Adipocyte (in vitro differentiated cells): ENCODE measurements around the gene NFATC2.
A peak's percentile ranks its signal among the peaks of the same experiment; 100 is the strongest.

ENCODE experiments used
- DNase-seq: peaks from one replicate; pipeline ENCODE4 v3.0.0-alpha.2; 2015; ENCODE audit warnings: low read depth
- H3K27me3 ChIP-seq: replicated peaks from 2 replicates; pipeline ENCODE4 v1.7.0; 2013; ENCODE audit warnings: mild to moderate bottlenecking, low read length, moderate library complexity; ENCODE audit not compliant: control insufficient read depth, insufficient read depth
- H3K36me3 ChIP-seq: 2 replicates; pipeline ENCODE4 v1.7.0; 2013; ENCODE audit warnings: low read length, mild to moderate bottlenecking, moderate library complexity; ENCODE audit not compliant: control insufficient read depth, insufficient read depth, severe bottlenecking
- H3K4me1 ChIP-seq: 2 replicates; pipeline ENCODE4 v1.7.0; 2013; ENCODE audit warnings: mild to moderate bottlenecking, low read length, moderate library complexity; ENCODE audit not compliant: control insufficient read depth, insufficient read depth
- H3K4me3 ChIP-seq: 2 replicates; pipeline ENCODE4 v1.7.0; 2013; ENCODE audit warnings: mild to moderate bottlenecking, low read length, moderate library complexity
- H3K9ac ChIP-seq: 2 replicates; pipeline ENCODE4 v1.7.0; 2013; ENCODE audit warnings: mild to moderate bottlenecking, low read length, moderate library complexity
- H3K9me3 ChIP-seq: 2 replicates; pipeline ENCODE4 v1.7.0; 2013; ENCODE audit warnings: mild to moderate bottlenecking, low read length, moderate library complexity; ENCODE audit not compliant: control insufficient read depth

Gene NFATC2

DNA sequence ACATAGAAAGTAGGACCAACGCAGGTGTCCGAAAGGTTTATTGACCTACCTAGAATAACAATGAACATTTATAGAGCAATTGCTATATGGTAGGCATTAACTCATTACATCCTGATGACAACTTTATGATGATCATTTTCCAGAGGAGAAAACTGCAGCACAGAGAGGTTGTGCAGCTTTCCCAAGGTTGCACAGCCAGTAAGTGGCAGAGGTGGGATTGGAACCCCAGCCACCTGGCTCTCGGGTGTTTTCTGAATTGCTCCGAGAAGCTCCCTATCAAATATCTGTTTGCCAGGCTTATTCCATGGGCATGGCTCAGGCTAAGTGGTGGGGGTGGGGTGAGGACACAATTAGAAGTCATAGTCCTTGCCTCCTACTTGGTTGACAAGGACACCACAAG lies 24.1 kb upstream of the NFATC2 start:
- no peaks in the 10 kb centered on the region for H3K9me3 ChIP-seq
- no peak for DNase-seq
- peaks cover 41% of the 10 kb centered on the region for H3K4me1 ChIP-seq
- H3K27me3 ChIP-seq = peaks cover 6% of the 10 kb centered on the region
- H3K36me3 ChIP-seq = no peaks in the 10 kb centered on the region
- no peak overlapping the region for H3K4me3 ChIP-seq
- no peak overlapping the region for H3K9ac ChIP-seq

DNA sequence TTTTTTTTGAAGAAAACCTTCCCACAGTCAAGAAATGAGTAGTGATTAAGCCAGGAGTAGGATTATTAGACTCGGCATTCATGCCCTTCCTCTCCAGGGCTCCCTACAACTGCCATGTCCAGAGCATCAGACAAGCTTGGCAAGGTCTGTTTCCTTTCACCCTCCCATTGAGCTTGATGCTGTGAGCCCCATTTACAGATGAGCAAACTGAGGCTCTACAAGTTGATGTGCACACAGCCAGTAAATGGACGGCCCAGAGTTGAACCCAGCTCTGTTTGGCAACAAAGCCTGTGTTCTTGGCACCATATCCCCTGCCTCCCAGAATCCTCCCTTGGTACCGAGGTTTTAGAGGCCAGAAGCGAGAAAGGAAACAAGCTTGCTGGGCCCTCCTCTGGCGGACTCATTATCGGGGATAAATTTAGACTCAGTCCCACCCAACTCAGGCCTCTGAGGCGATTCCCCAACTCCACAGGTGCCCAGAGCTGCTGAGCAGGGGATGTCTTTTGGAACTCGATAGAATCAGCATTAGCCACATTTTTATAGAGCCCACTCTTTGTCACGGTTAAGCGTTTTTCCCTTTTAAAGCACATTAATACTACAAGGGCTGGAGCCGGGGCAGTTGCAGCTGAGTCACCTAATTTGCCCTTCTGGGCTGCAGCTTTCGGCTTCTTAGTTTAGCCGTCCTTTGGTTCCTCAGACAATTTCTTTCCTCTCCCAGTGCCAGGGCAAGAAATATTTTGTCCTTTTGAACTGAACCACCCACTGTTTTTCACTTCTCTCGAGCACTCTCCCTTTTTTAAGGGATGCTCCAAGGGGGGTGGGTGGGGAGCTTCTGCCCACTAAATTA lies 23.0 kb upstream of the NFATC2 start:
- peak overlapping the region; percentile 13 for H3K9ac ChIP-seq
- peak; percentile 61 for DNase-seq
- no peak overlapping the region for H3K4me3 ChIP-seq
- H3K4me1 ChIP-seq = peaks cover 45% of the 10 kb centered on the region
- peaks cover 6% of the 10 kb centered on the region for H3K27me3 ChIP-seq
- no peaks in the 10 kb centered on the region for H3K36me3 ChIP-seq
- H3K9me3 ChIP-seq = no peaks in the 10 kb centered on the region

DNA sequence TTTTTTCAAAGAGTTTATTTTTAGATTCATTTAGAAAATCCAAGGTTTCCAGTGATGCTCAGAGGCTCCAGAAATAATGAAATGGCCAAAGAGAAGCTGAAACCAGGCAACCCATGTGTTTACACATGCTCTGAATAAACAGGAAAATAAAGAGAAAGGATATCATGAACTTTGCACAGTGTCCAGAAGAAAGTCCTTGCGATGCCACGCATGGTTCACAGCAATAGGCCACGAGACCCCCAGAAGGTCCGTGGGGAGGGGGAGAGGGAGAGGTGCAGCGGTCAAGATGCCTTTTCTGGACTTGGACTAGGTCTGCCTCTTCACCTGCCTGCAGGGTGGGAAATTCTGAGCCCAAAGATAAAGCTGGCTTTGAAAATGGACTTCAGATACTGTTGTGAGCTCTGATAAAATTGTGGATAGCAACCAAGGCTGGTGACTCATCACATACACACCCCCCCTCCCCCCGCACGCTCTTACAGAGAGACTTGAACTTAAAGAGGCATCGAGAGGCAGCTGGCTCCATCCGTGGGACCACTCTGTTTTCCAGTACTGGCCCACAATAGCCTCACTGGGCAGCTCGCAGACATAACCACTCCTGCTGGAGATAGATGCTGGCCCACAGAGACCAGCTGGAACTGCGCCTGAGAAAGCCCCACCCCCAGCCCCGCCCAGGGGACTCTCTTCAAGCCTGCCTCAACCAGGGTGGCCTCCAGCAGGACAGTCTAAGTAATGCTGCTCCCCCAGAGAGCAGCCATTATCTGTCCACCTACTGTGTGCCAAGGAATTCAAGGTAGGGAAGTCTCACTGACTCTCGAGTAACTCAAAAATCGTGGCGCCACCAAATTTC lies 21.2 kb upstream of the NFATC2 start:
- Histone ChIP-seq H3K9ac (no peak overlapping the region), H3K9me3 (no peaks in the 10 kb centered on the region), H3K4me3 (peak overlapping the region; percentile 80), H3K4me1 (peaks cover 44% of the 10 kb centered on the region), H3K36me3 (no peaks in the 10 kb centered on the region), H3K27me3 (peaks cover 9% of the 10 kb centered on the region)
- DNase-seq = peak; percentile 84

DNA sequence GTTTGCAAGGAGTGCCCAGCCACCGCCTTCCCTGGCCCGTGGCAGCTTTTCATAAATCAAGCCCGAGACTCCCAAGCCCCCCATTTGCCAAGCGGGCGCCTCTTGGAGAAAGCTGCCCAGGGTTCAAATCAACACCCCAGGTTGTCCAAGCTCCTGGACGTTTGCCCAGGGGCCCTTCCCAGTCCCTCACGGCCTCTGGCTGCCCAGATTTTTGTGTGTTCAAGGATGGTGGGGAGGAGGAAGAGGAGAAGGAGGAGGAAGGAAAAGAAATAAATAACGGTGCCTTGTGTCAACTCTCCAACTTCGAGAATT lies 20.6 kb upstream of the NFATC2 start:
- H3K9me3 ChIP-seq = no peaks in the 10 kb centered on the region
- H3K36me3 ChIP-seq = no peaks in the 10 kb centered on the region
- H3K4me3 ChIP-seq = peak overlapping the region; percentile 80

DNA sequence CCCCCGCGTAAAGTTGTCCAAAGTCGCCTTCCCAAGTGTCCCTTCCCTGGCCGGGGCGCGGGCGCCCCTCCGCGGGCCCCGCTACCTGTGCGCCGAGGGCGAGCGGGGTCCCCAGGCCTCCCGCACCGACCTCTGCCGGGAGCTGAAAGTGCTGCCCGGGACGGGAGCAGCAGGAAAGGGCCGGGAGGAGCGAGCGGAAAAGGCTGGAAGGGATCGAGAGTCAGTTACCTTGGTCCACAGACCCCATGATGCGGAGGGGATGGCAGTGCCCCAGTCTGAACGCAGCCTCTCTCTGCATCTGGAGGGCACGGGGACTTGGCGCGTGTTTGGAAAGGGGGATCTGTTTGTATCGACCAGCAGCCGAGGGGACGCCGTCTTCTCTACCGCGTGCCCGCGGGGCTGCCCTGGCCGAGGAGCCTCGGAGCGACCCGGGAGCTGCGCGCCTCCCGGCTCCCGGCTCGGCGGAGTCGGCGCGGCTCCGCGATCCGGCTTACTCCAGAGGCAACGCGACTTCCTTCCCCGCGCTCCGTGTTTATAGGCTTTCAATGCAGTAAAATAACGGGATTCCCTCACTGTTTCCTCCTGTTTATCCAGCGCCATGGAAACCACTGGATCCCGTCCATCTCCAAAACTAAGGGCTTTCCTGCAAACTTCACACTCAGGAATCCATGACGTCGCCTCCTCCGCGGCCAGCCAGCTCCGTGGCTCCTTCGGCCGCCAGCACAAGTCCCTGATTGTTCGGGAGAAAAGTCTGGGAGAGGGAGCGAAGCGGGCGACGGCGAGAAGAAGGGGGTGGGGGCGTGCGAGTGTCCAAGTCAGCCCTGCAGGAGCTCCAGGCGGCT lies 20.0 kb upstream of the NFATC2 start:
- peaks cover 44% of the 10 kb centered on the region for H3K4me1 ChIP-seq
- H3K36me3 ChIP-seq = no peaks in the 10 kb centered on the region
- peaks cover 3% of the 10 kb centered on the region for H3K27me3 ChIP-seq
- H3K9me3 ChIP-seq = no peaks in the 10 kb centered on the region
- H3K9ac ChIP-seq = peak overlapping the region; percentile 28
- peak overlapping the region; percentile 80 for H3K4me3 ChIP-seq
- DNase-seq = peak; percentile 91

More for the DNA sequence above, 20.6 kb upstream of the NFATC2 start:
- Histone ChIP-seq H3K9ac (no peak overlapping the region), H3K27me3 (peaks cover 7% of the 10 kb centered on the region), H3K4me1 (peaks cover 44% of the 10 kb centered on the region)
- no peak for DNase-seq

DNA sequence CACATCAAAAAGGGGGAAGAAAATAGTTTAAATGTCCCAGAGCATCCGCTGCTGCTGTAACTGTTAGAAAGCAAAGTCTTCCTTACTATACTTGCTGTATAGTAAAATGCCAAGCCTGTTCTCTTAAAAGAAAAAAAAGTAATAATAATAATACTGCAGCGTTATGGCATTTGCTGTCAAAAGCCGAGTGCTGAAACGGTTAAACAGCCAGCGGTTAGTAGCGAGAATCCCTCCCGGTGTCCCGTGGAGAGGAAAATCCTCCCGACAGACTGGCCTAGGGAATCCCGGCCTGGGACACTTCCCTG lies 19.5 kb upstream of the NFATC2 start:
- peaks cover 44% of the 10 kb centered on the region for H3K4me1 ChIP-seq
- peak overlapping the region; percentile 28 for H3K9ac ChIP-seq
- DNase-seq = no peak
- H3K4me3 ChIP-seq = peak overlapping the region; percentile 80
- no peaks in the 10 kb centered on the region for H3K9me3 ChIP-seq
- H3K36me3 ChIP-seq = no peaks in the 10 kb centered on the region
- H3K27me3 ChIP-seq = peaks cover 3% of the 10 kb centered on the region

DNA sequence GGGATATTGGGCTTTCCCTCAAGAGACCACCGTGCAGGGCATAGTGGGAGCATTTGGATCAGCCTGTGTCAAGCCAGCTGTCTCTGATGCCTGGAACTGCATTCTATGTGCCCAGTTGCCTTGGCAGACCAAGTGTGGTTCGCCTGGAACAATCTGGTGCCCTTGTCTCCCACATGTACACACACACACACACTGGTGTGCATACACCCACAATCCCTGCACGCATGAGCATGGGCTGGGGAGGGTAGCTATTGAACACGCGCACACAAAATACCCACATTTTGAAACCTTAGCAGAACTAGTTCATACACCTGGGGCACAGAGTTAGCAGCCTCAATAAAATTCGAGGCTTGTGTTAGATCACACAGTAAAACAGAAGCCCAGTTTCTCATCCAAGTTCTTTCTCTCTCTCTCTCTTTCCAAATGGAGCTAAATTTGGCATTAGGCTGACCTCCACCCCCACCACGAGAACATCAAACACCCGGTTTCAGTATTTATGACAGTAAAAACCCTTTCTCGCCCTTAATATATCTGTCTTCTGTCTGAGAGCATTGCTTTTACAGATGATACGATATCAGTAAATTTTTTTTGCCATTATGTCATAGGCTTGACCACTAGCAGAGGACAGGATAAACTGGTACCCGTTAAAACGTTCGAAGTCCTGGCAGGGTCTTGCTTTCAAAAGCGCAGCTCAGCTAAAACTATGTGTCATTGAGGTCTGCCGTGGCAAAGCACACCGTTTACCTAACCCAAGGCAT lies 18.2 kb upstream of the NFATC2 start:
- no peak overlapping the region for H3K9ac ChIP-seq
- peaks cover 3% of the 10 kb centered on the region for H3K27me3 ChIP-seq
- peak overlapping the region; percentile 35 for H3K4me3 ChIP-seq
- H3K36me3 ChIP-seq = no peaks in the 10 kb centered on the region
- DNase-seq = peak; percentile 27
- H3K4me1 ChIP-seq = peaks cover 40% of the 10 kb centered on the region
- H3K9me3 ChIP-seq = no peaks in the 10 kb centered on the region

DNA sequence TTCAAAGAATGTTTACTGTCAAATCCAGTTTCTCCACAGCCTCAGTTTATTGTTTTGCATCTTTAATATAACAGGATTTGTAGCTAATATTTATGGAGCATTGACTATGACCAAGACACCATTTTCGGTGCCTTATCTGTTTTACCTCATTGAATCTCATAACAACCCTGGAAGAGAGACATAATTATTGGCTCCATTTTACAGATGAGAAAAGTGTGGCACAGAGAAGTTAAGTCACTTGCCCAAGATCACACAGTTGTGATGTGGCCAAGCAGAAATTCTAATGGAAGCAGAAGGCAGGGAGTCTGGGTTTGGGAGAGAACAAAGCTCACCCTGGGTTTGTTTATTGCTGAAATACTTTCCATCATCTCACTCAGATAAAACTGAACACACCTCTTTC lies 17.5 kb upstream of the NFATC2 start:
- Histone ChIP-seq H3K36me3 (no peaks in the 10 kb centered on the region), H3K4me3 (no peak overlapping the region), H3K9ac (no peak overlapping the region), H3K27me3 (peaks cover 3% of the 10 kb centered on the region), H3K4me1 (peaks cover 34% of the 10 kb centered on the region), H3K9me3 (no peaks in the 10 kb centered on the region)
- no peak for DNase-seq

DNA sequence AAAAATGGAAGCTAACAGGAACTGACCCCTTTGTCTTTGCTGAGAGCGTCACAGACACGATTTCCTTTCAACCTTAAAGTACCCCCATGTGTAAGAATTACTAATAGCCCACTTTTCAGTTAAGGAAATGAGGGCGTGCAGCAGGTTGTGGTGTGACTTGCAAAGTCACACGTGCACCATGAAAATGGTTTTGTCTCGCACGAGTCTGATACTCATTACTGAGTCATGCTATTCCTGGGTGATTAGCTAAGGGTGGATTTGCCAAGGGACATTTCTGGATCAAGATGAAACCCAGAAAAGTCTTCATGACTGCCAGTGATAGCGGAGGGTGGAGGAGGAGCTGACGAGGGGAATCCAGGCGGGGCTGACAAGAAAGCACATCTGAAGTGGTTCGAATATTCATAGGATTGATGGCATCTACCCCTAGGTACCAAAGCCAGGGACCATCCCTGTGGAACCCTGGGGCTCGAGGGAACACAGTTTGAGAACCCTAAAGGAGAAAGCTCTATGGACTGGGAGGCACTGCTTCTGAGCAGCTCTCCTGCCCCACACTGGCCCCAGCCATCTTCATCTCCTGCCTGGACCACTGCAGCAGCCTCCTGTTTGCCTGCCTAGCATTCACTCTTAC lies 12.1 kb upstream of the NFATC2 start:
- no peaks in the 10 kb centered on the region for H3K9me3 ChIP-seq
- H3K4me1 ChIP-seq = peaks cover 9% of the 10 kb centered on the region
- no peak for DNase-seq
- H3K9ac ChIP-seq = no peak overlapping the region
- peaks cover 3% of the 10 kb centered on the region for H3K27me3 ChIP-seq
- no peaks in the 10 kb centered on the region for H3K36me3 ChIP-seq
- peak overlapping the region; percentile 32 for H3K4me3 ChIP-seq

DNA sequence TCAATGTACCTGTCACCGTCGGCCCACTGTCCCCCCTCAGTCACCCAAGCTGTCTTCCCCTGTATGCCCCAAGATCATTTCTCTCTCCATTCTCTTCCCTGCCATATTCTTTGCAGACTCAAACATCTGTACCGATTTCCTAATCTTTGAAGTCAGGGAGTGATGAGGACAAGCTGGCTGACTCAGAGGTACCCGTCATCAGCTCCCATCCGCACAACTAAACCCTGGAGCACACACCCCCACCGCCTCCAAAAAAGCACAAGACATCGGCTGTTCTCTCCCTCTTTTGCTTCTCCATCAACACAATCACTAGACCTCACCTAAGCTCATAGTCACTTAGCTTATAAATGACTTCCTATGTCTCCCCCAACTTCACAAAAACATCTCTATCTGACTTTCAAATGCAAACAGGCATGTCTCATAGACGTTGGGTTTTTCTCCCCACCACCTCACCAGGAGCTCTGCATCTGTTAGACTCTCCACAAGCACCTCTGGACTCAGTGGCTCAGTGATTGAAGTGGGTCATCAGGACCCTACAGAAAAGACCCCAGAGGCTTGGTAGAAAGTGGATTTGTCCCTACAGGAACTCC lies 11.5 kb upstream of the NFATC2 start:
- peaks cover 3% of the 10 kb centered on the region for H3K27me3 ChIP-seq
- no peaks in the 10 kb centered on the region for H3K36me3 ChIP-seq
- DNase-seq = no peak
- no peak overlapping the region for H3K4me3 ChIP-seq
- no peak overlapping the region for H3K9ac ChIP-seq
- H3K9me3 ChIP-seq = no peaks in the 10 kb centered on the region
- peaks cover 9% of the 10 kb centered on the region for H3K4me1 ChIP-seq
